Lower leg skin (tissue), 3 donors: ENCODE data around the gene RTL10.

ENCODE experiments used
- CTCF ChIP-seq, 3 donors: fragments of 450-650 bp; IDR thresholded peaks; one replicate each; pipeline ENCODE4 v1.5.1; 2016; ENCODE audit warnings: antibody characterized with exemption in 3 of 3, mild to moderate bottlenecking in 3 of 3, moderate library complexity in 2 of 3
- POLR2A ChIP-seq, 2 donors: fragments of 450-650 bp; IDR thresholded peaks; one replicate each; pipeline ENCODE4 v1.6.1; 2016 to 2017; ENCODE audit warnings: antibody characterized with exemption in 2 of 2, mild to moderate bottlenecking in 1 of 2, moderate library complexity in 1 of 2

GRCh38 chr22:19867617-19868016 is 12.9 kb upstream of the RTL10 start:
- TF ChIP-seq POLR2A (IDR thresholded peaks at IDR 0.05) (no peak), CTCF (IDR thresholded peaks at IDR 0.05) (no peak)
